ENCODE data around the gene ZC3H13.

ZC3H13 gene

DNA sequence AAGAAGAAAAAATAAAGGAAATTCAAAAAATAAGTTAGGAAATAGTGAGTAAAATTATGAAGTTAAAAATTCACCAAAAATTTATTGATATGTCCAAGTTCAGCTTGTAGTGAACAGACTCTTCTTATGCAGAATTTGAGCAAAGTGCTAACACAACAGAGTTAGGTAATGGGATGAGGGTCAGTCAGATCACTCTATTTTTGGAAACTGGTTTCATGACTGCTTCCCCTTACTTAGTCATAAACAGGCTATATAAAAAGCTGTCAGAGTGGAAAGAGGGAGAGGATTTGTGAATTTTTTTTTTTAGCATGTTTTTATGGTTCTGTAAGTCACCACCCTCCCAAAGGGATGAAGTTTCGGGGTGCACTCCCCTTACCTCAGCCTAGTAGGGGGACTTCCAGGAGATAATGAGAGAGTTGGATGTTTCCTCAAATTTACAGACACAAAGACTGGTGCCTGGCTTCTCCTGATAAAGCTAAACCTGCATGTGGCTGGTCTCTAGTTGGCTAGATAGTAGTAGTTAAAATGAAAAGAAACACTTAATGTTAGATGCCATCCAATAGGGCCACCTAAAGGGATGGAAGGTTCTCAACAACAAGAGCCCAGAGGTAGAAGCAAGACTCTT is 47.8 kb upstream of the ZC3H13 start:
- no peak for DNase-seq
- H3K27ac ChIP-seq (ENCODE audit: low read depth, low read length) = no peak overlapping the region
- WGBS (ENCODE audit: extremely low coverage, insufficient coverage, low lambda C conversion rate) = no CpG with 5 or more reads among the region's 1 CpG

DNA sequence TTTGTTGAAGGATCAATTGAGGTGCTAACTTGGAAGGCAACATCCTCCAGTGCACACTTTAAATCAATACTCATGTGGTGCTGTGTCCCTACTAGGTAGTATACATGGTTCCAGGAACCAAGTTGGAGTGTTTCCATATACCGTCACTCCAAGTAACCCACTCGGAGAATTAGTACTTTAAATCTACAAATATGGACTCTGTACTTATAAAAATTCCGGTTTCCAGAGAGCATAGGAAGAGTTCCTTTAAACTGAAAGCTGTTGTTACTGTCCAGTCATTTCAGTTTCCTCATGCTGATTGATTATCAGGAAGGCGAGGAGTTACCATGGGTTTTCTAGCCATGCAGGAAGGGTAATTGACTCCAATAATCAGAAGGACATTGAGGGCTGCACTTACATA is 45.1 kb upstream of the ZC3H13 start:
- Histone ChIP-seq H2BK120ac (ENCODE audit: low read depth, low read length) (no peak overlapping the region), H3K4me2 (ENCODE audit: low read length) (no peak overlapping the region), H2BK15ac (replicated peaks; ENCODE audit: low read depth) (no peak overlapping the region), H3K18ac (ENCODE audit: low read length) (no peak overlapping the region), H3K9ac (ENCODE audit: low read length) (no peak overlapping the region), H3K4ac (ENCODE audit: low read depth, low read length) (no peak overlapping the region), H4K5ac (ENCODE audit: low read length) (no peak overlapping the region), H4K8ac (ENCODE audit: low read depth, low read length) (no peak overlapping the region), H2AK5ac (ENCODE audit: low read length) (no peak overlapping the region), H3K79me2 (ENCODE audit: control insufficient read depth, insufficient read depth, low read length) (no peaks in the 10 kb centered on the region), H2BK5ac (ENCODE audit: low read length) (no peak overlapping the region), H3K56ac (ENCODE audit: low read length) (no peak overlapping the region), H3K36me3 (ENCODE audit: control insufficient read depth, insufficient read depth, low read length) (no peaks in the 10 kb centered on the region), H3K27me3 (ENCODE audit: insufficient read depth, low read length, poor library complexity) (no peaks in the 10 kb centered on the region), H3K4me1 (ENCODE audit: control insufficient read depth, low read depth, low read length) (no peaks in the 10 kb centered on the region), H3K4me3 (ENCODE audit: low read length) (no peak overlapping the region), H3K23ac (ENCODE audit: low read length) (no peak overlapping the region), H3K79me1 (ENCODE audit: low read length) (no peaks in the 10 kb centered on the region), H3K27ac (ENCODE audit: low read depth, low read length) (no peak overlapping the region)
- no peak for DNase-seq
- WGBS (ENCODE audit: extremely low coverage, insufficient coverage, low lambda C conversion rate) = no CpG with 5 or more reads among the region's 4 CpGs

More for the DNA sequence above, 47.8 kb upstream of the ZC3H13 start:
- Histone ChIP-seq H3K56ac (ENCODE audit: low read length) (no peak overlapping the region), H3K79me2 (ENCODE audit: control insufficient read depth, insufficient read depth, low read length) (no peaks in the 10 kb centered on the region), H3K4me1 (ENCODE audit: control insufficient read depth, low read depth, low read length) (no peaks in the 10 kb centered on the region), H3K4me2 (ENCODE audit: low read length) (no peak overlapping the region), H3K4me3 (ENCODE audit: low read length) (no peak overlapping the region), H3K18ac (ENCODE audit: low read length) (no peak overlapping the region), H3K36me3 (ENCODE audit: control insufficient read depth, insufficient read depth, low read length) (no peaks in the 10 kb centered on the region), H4K8ac (ENCODE audit: low read depth, low read length) (no peak overlapping the region), H3K79me1 (ENCODE audit: low read length) (no peaks in the 10 kb centered on the region), H2BK15ac (replicated peaks; ENCODE audit: low read depth) (no peak overlapping the region), H2BK5ac (ENCODE audit: low read length) (no peak overlapping the region), H4K5ac (ENCODE audit: low read length) (no peak overlapping the region), H3K27me3 (ENCODE audit: insufficient read depth, low read length, poor library complexity) (no peaks in the 10 kb centered on the region), H3K4ac (ENCODE audit: low read depth, low read length) (no peak overlapping the region), H2AK5ac (ENCODE audit: low read length) (no peak overlapping the region), H2BK120ac (ENCODE audit: low read depth, low read length) (no peak overlapping the region), H3K9ac (ENCODE audit: low read length) (no peak overlapping the region), H3K23ac (ENCODE audit: low read length) (no peak overlapping the region)

DNA sequence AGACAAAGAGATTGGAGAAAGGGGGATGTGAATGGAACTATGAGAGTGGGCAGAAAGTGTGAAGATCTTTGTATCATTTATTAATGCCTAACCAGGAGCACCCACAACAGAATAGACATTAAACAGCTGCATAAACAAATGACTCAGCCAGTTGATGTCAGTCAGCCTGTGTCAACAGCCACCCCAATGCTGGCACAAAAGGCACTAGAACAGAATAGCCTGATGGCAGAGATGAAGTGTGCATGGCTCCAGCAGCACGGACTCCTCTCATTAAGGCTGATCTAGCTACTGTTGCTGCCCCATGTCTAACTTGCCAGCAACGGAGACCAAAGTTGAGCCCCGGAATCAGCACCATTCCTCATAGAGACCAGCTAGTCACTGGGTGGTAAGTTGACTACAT is 44.5 kb upstream of the ZC3H13 start:
- no peak overlapping the region for H3K56ac ChIP-seq (ENCODE audit: low read length)
- H3K79me1 ChIP-seq (ENCODE audit: low read length) = no peaks in the 10 kb centered on the region
- no peak overlapping the region for H3K27ac ChIP-seq (ENCODE audit: low read depth, low read length)
- no peak overlapping the region for H3K4me2 ChIP-seq (ENCODE audit: low read length)
- H3K27me3 ChIP-seq (ENCODE audit: insufficient read depth, low read length, poor library complexity) = no peaks in the 10 kb centered on the region
- H2BK15ac ChIP-seq (replicated peaks; ENCODE audit: low read depth) = no peak overlapping the region
- no peak overlapping the region for H3K4ac ChIP-seq (ENCODE audit: low read depth, low read length)
- no CpG with 5 or more reads among the region's 3 CpGs for WGBS (ENCODE audit: extremely low coverage, insufficient coverage, low lambda C conversion rate)
- H2AK5ac ChIP-seq (ENCODE audit: low read length) = no peak overlapping the region
- no peaks in the 10 kb centered on the region for H3K36me3 ChIP-seq (ENCODE audit: control insufficient read depth, insufficient read depth, low read length)
- H3K9ac ChIP-seq (ENCODE audit: low read length) = no peak overlapping the region
- no peak overlapping the region for H3K18ac ChIP-seq (ENCODE audit: low read length)
- no peak overlapping the region for H4K8ac ChIP-seq (ENCODE audit: low read depth, low read length)
- H3K4me3 ChIP-seq (ENCODE audit: low read length) = no peak overlapping the region
- no peak overlapping the region for H2BK120ac ChIP-seq (ENCODE audit: low read depth, low read length)
- no peak for DNase-seq
- H3K4me1 ChIP-seq (ENCODE audit: control insufficient read depth, low read depth, low read length) = no peaks in the 10 kb centered on the region
- H3K79me2 ChIP-seq (ENCODE audit: control insufficient read depth, insufficient read depth, low read length) = no peaks in the 10 kb centered on the region
- H4K5ac ChIP-seq (ENCODE audit: low read length) = no peak overlapping the region
- H3K23ac ChIP-seq (ENCODE audit: low read length) = no peak overlapping the region
- H2BK5ac ChIP-seq (ENCODE audit: low read length) = no peak overlapping the region

DNA sequence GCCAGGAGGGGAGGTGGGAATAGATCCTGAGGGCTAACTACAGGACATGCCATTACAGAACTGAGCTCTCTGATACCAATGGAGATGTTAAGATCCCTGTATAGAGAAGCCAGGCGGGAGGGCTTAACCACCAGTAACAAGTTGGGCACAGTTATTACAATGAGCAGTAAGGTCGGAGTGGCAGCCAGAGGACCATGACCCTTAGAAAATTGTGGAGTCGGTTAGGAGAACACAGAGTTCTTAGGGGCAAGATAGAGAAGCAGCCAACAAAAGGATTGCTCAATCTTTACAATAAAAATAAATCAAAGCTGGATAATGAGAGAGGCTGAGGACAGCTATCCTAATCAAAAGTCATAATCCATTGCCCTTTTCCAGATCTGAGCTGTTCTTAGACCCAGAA is 41.9 kb upstream of the ZC3H13 start:
- no CpG with 5 or more reads among the region's 3 CpGs for WGBS (ENCODE audit: extremely low coverage, insufficient coverage, low lambda C conversion rate)
- no peak overlapping the region for H2BK15ac ChIP-seq (replicated peaks; ENCODE audit: low read depth)
- no peak overlapping the region for H2BK120ac ChIP-seq (ENCODE audit: low read depth, low read length)
- no peak overlapping the region for H3K56ac ChIP-seq (ENCODE audit: low read length)
- DNase-seq = no peak
- H3K27ac ChIP-seq (ENCODE audit: low read depth, low read length) = no peak overlapping the region
- H2AK5ac ChIP-seq (ENCODE audit: low read length) = no peak overlapping the region
- no peaks in the 10 kb centered on the region for H3K4me1 ChIP-seq (ENCODE audit: control insufficient read depth, low read depth, low read length)
- no peaks in the 10 kb centered on the region for H3K79me2 ChIP-seq (ENCODE audit: control insufficient read depth, insufficient read depth, low read length)
- H3K4me3 ChIP-seq (ENCODE audit: low read length) = no peak overlapping the region
- no peak overlapping the region for H3K4ac ChIP-seq (ENCODE audit: low read depth, low read length)
- H3K79me1 ChIP-seq (ENCODE audit: low read length) = no peaks in the 10 kb centered on the region
- no peak overlapping the region for H4K5ac ChIP-seq (ENCODE audit: low read length)
- no peak overlapping the region for H2BK5ac ChIP-seq (ENCODE audit: low read length)
- no peaks in the 10 kb centered on the region for H3K27me3 ChIP-seq (ENCODE audit: insufficient read depth, low read length, poor library complexity)
- no peak overlapping the region for H3K9ac ChIP-seq (ENCODE audit: low read length)
- no peak overlapping the region for H4K8ac ChIP-seq (ENCODE audit: low read depth, low read length)
- no peak overlapping the region for H3K18ac ChIP-seq (ENCODE audit: low read length)
- H3K4me2 ChIP-seq (ENCODE audit: low read length) = no peak overlapping the region
- H3K23ac ChIP-seq (ENCODE audit: low read length) = no peak overlapping the region
- H3K36me3 ChIP-seq (ENCODE audit: control insufficient read depth, insufficient read depth, low read length) = no peaks in the 10 kb centered on the region

DNA sequence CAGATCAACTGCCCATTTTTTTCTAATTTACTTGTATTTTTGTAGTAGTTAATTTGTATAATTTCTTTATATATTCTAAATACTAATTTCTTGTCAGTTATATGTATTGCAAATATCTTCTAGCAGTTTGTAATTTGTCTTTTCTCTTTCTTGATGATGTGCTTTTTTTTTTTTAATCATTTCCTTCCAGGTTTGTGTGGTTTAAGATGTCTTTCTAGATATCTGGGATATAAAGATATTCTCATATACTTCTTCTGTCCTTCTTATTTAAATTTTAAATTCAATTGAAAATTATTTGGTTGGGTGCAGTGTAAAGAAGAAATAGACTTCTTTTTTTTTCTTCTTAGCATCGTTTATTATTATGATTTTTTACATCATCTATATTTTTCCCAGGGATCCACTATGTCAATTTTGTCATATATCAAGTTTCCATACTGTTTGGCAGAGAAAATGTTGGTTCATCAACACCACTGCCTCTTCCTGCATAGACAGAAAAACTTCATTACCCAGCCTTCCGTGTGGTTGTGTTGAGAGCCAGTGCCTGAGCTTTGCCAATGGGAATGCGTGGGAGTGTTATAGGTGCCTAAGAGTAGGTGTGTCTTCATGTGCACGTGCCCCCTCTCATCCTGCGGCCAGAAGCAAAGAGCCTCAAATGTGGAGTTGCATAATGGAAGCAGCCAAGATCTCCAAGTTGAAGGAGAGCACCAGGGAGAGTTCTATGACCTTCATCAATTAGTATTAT is 36.4 kb upstream of the ZC3H13 start:
- DNase-seq = peak; percentile 7
- H3K4me1 ChIP-seq (ENCODE audit: control insufficient read depth, low read depth, low read length) = no peaks in the 10 kb centered on the region
- no peak overlapping the region for H4K8ac ChIP-seq (ENCODE audit: low read depth, low read length)
- no peaks in the 10 kb centered on the region for H3K27me3 ChIP-seq (ENCODE audit: insufficient read depth, low read length, poor library complexity)
- no peaks in the 10 kb centered on the region for H3K79me1 ChIP-seq (ENCODE audit: low read length)
- no peak overlapping the region for H4K5ac ChIP-seq (ENCODE audit: low read length)
- H3K27ac ChIP-seq (ENCODE audit: low read depth, low read length) = no peak overlapping the region
- no peak overlapping the region for H3K56ac ChIP-seq (ENCODE audit: low read length)
- H3K4me3 ChIP-seq (ENCODE audit: low read length) = no peak overlapping the region
- no peak overlapping the region for H3K4ac ChIP-seq (ENCODE audit: low read depth, low read length)
- H3K18ac ChIP-seq (ENCODE audit: low read length) = no peak overlapping the region
- no CpG with 5 or more reads among the region's 5 CpGs for WGBS (ENCODE audit: extremely low coverage, insufficient coverage, low lambda C conversion rate)
- H2BK5ac ChIP-seq (ENCODE audit: low read length) = no peak overlapping the region
- H2AK5ac ChIP-seq (ENCODE audit: low read length) = no peak overlapping the region
- no peaks in the 10 kb centered on the region for H3K36me3 ChIP-seq (ENCODE audit: control insufficient read depth, insufficient read depth, low read length)
- H2BK120ac ChIP-seq (ENCODE audit: low read depth, low read length) = no peak overlapping the region
- no peak overlapping the region for H2BK15ac ChIP-seq (replicated peaks; ENCODE audit: low read depth)
- H3K4me2 ChIP-seq (ENCODE audit: low read length) = no peak overlapping the region
- no peak overlapping the region for H3K23ac ChIP-seq (ENCODE audit: low read length)
- H3K79me2 ChIP-seq (ENCODE audit: control insufficient read depth, insufficient read depth, low read length) = no peaks in the 10 kb centered on the region
- no peak overlapping the region for H3K9ac ChIP-seq (ENCODE audit: low read length)

DNA sequence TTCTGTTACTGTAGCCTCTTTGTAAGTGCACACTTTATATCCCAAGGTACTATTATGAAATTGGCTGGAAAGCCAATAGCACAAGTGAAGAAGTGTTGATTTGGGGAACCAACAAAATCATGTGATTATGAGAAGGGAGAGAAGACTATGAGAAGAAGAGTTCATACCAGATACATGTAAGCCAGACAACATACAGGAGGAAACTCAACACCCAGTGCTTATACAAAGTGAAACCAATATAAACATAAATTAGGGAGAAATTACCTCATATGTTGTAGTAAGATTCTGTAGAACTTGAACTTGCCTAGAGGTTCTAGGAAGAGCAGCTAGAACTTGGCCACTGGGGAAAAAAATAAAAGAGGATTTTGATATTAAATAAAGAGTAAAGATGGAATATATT is 34.9 kb upstream of the ZC3H13 start:
- no peak overlapping the region for H3K4me3 ChIP-seq (ENCODE audit: low read length)
- H4K5ac ChIP-seq (ENCODE audit: low read length) = no peak overlapping the region
- no peak overlapping the region for H2BK15ac ChIP-seq (replicated peaks; ENCODE audit: low read depth)
- no peak overlapping the region for H3K23ac ChIP-seq (ENCODE audit: low read length)
- H3K79me1 ChIP-seq (ENCODE audit: low read length) = no peaks in the 10 kb centered on the region
- H2BK5ac ChIP-seq (ENCODE audit: low read length) = no peak overlapping the region
- no peak overlapping the region for H3K56ac ChIP-seq (ENCODE audit: low read length)
- no peaks in the 10 kb centered on the region for H3K79me2 ChIP-seq (ENCODE audit: control insufficient read depth, insufficient read depth, low read length)
- no peak overlapping the region for H4K8ac ChIP-seq (ENCODE audit: low read depth, low read length)
- no peak overlapping the region for H3K27ac ChIP-seq (ENCODE audit: low read depth, low read length)
- H2BK120ac ChIP-seq (ENCODE audit: low read depth, low read length) = no peak overlapping the region
- H3K36me3 ChIP-seq (ENCODE audit: control insufficient read depth, insufficient read depth, low read length) = no peaks in the 10 kb centered on the region
- no peak overlapping the region for H3K18ac ChIP-seq (ENCODE audit: low read length)
- no peak overlapping the region for H3K4ac ChIP-seq (ENCODE audit: low read depth, low read length)
- no peak overlapping the region for H3K9ac ChIP-seq (ENCODE audit: low read length)
- no peak overlapping the region for H3K4me2 ChIP-seq (ENCODE audit: low read length)
- no peaks in the 10 kb centered on the region for H3K27me3 ChIP-seq (ENCODE audit: insufficient read depth, low read length, poor library complexity)
- H3K4me1 ChIP-seq (ENCODE audit: control insufficient read depth, low read depth, low read length) = no peaks in the 10 kb centered on the region
- DNase-seq = no peak
- H2AK5ac ChIP-seq (ENCODE audit: low read length) = no peak overlapping the region
